ENCODE data around the gene CHST11. TPM values are rescaled to one million over a fixed set of nuclear protein-coding genes. Genes with fewer than 3 reads are reported as not detected.

CHST11 gene
- total RNA-seq, 1 donor from 2014 or later: 7.7 TPM

DNA sequence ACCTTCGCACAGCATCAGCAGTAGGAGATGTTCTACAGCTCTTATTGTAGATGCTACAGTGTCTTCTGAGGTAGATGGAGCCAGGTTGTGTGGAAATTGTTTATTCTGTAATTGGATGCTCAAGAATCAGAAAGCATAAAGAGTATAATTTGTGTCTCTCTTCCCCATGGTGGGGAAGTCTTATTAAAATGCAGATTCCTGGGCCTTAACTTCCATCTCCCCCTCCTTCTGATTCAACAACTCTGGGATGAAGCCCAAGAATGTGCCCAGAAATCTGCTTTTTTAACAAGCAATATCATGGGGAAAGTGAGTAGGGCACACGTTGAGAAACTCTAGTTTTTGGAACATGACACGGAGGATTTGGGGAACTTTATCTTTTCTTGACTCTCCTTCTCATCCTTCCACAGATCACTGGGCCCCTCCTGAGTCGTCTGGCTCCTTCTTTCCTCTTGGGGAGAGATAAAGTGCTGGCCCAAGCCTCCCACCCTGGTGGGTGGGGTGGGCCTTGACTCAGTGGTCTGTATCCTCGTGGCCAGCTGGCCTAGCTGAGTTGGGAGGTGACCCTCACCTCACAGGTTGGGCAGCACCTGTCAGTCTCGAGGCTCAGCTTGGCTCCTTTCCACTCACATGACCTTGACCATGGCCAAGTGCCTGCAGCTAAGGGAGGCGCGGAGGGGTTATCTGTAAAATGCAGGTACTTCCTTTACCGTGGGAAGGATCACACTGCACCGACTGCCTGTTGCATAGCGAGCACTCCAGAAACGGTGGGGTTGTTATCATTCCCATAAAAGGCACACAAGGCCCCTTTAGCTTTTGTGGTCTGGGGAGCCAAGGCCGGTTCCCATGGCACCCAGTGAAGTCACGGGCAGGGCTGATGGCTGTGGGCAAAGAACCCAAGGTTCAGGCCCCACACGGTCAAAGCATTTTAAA lies 141.9 kb downstream of the CHST11 start:
- DNase-seq (ENCODE audit: low spot score): no peak
- H3K4me1 ChIP-seq: peaks cover 15% of the 10 kb centered on the region
- H3K4me3 ChIP-seq: no peak overlapping the region
- H3K36me3 ChIP-seq: no peaks in the 10 kb centered on the region
- H3K79me2 ChIP-seq (ENCODE audit: low read depth): no peaks in the 10 kb centered on the region
- Mint-ChIP-seq H3K4me3 (no peak overlapping the region), H3K36me3 (peaks cover 14% of the 10 kb centered on the region), H3K27me3 (ENCODE audit: insufficient read depth, low read depth) (peaks cover 8% of the 10 kb centered on the region), H3K9me3 (peaks cover 8% of the 10 kb centered on the region), H3K27ac (peak overlapping the region; percentile 59), H3K4me1 (peaks cover 61% of the 10 kb centered on the region)
- peaks cover 4% of the 10 kb centered on the region for H3F3A ChIP-seq (ENCODE audit: low read depth)
- no peak overlapping the region for H3K4me2 ChIP-seq
- no peaks in the 10 kb centered on the region for H3K9me3 ChIP-seq (ENCODE audit: low read depth)
- no peaks in the 10 kb centered on the region for H3K27me3 ChIP-seq
- TF ChIP-seq, protein P1, sequence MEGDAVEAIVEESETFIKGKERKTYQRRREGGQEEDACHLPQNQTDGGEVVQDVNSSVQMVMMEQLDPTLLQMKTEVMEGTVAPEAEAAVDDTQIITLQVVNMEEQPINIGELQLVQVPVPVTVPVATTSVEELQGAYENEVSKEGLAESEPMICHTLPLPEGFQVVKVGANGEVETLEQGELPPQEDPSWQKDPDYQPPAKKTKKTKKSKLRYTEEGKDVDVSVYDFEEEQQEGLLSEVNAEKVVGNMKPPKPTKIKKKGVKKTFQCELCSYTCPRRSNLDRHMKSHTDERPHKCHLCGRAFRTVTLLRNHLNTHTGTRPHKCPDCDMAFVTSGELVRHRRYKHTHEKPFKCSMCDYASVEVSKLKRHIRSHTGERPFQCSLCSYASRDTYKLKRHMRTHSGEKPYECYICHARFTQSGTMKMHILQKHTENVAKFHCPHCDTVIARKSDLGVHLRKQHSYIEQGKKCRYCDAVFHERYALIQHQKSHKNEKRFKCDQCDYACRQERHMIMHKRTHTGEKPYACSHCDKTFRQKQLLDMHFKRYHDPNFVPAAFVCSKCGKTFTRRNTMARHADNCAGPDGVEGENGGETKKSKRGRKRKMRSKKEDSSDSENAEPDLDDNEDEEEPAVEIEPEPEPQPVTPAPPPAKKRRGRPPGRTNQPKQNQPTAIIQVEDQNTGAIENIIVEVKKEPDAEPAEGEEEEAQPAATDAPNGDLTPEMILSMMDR (IDR thresholded peaks at IDR 0.05): no peak
- TF ChIP-seq EZH2phosphoT487 (IDR thresholded peaks at IDR 0.05) (no peak), EZH2 (IDR thresholded peaks at IDR 0.05) (no peak)
- no peak overlapping the region for H2AFZ ChIP-seq (replicated peaks)
- H4K20me1 ChIP-seq (ENCODE audit: low read depth): no peaks in the 10 kb centered on the region
- no peak overlapping the region for H3K27ac ChIP-seq
- no peak overlapping the region for H3K9ac ChIP-seq

DNA sequence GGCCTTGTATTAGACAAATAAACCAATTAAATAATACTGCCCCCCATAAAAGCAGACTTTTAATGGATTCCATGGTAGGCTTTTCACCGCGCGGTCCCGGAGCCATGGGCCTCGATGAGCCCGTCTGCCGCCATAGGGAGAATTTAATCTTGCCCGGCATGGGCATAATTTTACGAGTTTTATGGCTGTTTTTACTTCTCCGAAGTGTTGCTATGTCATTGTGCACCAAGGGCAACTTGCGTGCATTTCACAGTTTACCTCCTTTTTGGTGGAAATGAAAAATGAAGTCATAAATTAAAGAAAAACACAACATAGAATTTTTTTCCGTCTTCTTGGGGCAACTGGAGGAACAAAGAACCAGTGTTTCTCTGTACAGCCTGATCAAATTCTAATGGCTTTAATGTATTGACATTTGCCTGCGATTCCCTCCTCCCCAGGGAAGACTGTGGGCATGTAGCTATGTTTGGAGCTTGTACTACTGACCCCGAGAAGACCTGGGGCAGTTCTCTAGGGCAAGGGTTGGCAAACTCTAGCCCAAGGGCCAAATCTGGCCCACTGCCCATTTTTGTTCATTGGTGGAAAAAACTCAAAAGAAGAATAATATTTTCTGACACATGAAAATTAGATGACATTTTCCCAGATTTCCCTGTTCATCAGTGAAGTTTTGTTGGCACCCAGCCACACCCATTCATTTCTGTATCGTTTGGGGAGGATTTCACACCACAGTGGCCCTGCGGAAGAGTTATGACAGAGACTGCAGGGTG lies 142.7 kb downstream of the CHST11 start:
- peak overlapping the region; percentile 57 for H3K27ac Mint-ChIP-seq

DNA sequence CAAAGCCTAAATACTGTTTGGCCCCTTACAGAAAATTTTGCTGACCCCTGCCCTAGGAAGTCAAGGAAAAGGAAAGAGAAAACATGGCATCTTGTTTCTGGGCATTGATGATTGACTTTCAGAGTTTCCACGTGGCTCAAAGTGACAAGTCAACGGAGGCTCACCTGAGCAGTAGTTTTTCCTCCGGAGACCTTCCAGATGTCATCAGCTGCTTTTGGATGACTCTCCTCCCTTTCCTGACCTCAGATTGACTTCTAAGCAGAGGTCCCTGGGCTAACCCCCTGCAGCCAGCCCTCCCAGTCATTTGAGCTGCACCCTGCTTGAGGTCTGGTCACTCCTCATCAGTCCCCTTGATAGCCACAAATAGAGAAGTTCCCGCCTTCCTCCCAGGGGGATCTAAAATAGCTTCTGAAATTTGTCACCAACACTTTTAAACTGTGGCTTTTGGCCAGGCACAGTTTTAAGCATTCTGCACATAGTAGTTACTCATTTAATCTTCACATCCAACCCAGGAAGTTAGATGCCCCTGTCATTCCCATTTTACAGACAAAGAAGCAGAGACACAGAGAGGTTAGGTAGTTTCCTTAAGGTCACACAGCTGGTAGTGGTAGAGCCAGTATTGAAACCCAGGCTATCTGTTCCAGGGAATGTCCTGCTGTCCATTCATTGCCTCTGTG lies 143.4 kb downstream of the CHST11 start:
- Histone ChIP-seq H3K27ac (no peak overlapping the region), H3K4me3 (no peak overlapping the region), H3F3A (ENCODE audit: low read depth) (peaks cover 4% of the 10 kb centered on the region), H3K27me3 (no peaks in the 10 kb centered on the region), H3K36me3 (no peaks in the 10 kb centered on the region), H4K20me1 (ENCODE audit: low read depth) (no peaks in the 10 kb centered on the region), H3K9me3 (ENCODE audit: low read depth) (no peaks in the 10 kb centered on the region), H3K4me1 (peaks cover 15% of the 10 kb centered on the region), H3K4me2 (no peak overlapping the region), H2AFZ (replicated peaks) (no peak overlapping the region), H3K9ac (no peak overlapping the region), H3K79me2 (ENCODE audit: low read depth) (no peaks in the 10 kb centered on the region)
- Mint-ChIP-seq H3K4me1 (peaks cover 72% of the 10 kb centered on the region), H3K27me3 (ENCODE audit: insufficient read depth, low read depth) (peaks cover 5% of the 10 kb centered on the region), H3K27ac (no peak overlapping the region), H3K9me3 (peaks cover 8% of the 10 kb centered on the region), H3K4me3 (no peak overlapping the region), H3K36me3 (peaks cover 16% of the 10 kb centered on the region)
- TF ChIP-seq, protein P1 (IDR thresholded peaks at IDR 0.05): no peak
- TF ChIP-seq EZH2 (IDR thresholded peaks at IDR 0.05): no peak
- TF ChIP-seq EZH2phosphoT487 (IDR thresholded peaks at IDR 0.05): no peak
- DNase-seq (ENCODE audit: low spot score): no peak

More for the DNA sequence above, 142.7 kb downstream of the CHST11 start:
- Histone ChIP-seq H3K9ac (no peak overlapping the region), H3K4me2 (no peak overlapping the region), H3K27ac (no peak overlapping the region), H2AFZ (replicated peaks) (no peak overlapping the region), H3K4me3 (no peak overlapping the region), H3F3A (ENCODE audit: low read depth) (peaks cover 4% of the 10 kb centered on the region), H3K4me1 (peaks cover 15% of the 10 kb centered on the region), H3K27me3 (no peaks in the 10 kb centered on the region), H3K9me3 (ENCODE audit: low read depth) (no peaks in the 10 kb centered on the region), H3K79me2 (ENCODE audit: low read depth) (no peaks in the 10 kb centered on the region), H4K20me1 (ENCODE audit: low read depth) (no peaks in the 10 kb centered on the region), H3K36me3 (no peaks in the 10 kb centered on the region)
- H3K36me3 Mint-ChIP-seq: peaks cover 16% of the 10 kb centered on the region
- H3K4me3 Mint-ChIP-seq: no peak overlapping the region
- H3K27me3 Mint-ChIP-seq (ENCODE audit: insufficient read depth, low read depth): peaks cover 7% of the 10 kb centered on the region
- H3K9me3 Mint-ChIP-seq: peaks cover 8% of the 10 kb centered on the region
- H3K4me1 Mint-ChIP-seq: peaks cover 69% of the 10 kb centered on the region
- no peak for DNase-seq (ENCODE audit: low spot score)
- no peak for TF ChIP-seq EZH2phosphoT487 (IDR thresholded peaks at IDR 0.05)

Data from neural progenitor cell (in vitro differentiated cells).